COLO829 (cell line): ENCODE results near the gene UBTD2.
"Not testable (repeated sequence)": the region's sequence is repeated elsewhere in the genome, so short reads cannot be mapped to it uniquely, and the experiment has no call there.

Experiments
- DNase-seq: peaks from one replicate; pipeline ENCODE4 v3.0.0; 2012; ENCODE audit warnings: low spot score

The UBTD2 gene

GRCh38 chr5:172293054-172293744 lies 9.6 kb upstream of the UBTD2 start:
- DNase-seq: peak; percentile 50

- DNase-seq: not testable (repeated sequence)
Measured at GRCh38 chr5:172291837-172292236, 8.3 kb upstream of the UBTD2 start.

- no peak for DNase-seq
Measured at GRCh38 chr5:172288465-172288864, 4.9 kb upstream of the UBTD2 start.

DNA sequence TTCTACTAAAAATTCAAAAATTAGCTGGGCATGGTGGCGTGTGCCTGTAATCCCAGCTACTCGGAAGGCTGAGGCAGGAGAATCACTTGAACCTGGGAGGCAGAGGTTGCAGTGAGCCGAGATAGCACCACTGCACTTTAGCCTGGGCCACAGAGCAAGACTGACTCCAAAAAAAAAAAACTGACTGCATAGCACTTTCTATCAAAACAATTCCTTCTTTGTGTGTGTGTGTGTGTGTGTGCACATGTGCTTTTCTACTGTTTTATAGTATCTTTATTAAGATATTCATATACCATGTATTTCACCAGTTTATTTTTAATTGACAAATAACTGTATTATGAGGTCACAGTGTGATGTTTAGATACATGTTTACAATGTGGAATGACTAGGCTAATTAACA lies 3.6 kb upstream of the UBTD2 start:
- not testable (repeated sequence) for DNase-seq

- no peak for DNase-seq
Measured at GRCh38 chr5:172285226-172286143, 1.9 kb upstream of the UBTD2 start.

- no peak for DNase-seq
Measured at GRCh38 chr5:172284611-172284980, 1.0 kb upstream of the UBTD2 start.

DNA sequence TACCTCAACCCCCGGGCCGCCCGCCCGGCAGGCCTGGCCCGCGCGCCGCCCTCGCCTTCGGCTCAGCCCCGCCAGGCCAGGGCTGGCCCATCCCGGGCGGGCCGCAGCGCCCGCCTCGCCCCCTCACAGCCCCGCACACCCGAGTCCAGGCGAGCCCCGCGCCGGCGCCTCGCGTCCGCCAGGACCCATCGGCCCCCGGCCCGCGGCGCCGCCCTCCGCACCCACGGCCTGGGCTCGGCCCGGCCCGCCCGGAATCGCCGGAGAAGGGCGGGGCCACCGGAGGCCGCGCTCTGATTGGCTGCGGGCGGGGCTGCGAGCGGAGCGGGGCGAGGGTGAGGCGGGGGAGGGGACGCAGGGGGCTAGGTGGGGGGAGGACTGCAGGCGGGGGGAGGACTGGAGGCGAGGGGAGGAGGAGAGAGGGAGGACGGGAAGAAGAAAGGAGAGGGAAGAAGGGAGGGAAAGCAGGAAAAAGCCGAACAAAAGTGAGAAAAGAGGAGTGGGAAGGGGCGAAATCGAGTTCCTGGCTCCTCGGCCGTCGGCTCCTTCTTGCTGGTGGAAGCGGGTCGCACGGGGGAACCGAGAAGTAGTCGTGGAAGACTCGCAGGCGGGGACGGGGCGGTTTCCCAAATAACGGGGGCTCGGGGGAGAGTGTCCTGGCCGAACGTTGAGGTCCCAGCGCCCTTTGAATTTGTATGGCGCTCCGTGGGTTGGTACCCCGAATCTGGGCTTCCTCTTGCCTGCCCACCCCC lies 472 bp upstream of the UBTD2 start:
- DNase-seq: peak; percentile 50

GRCh38 chr5:172282272-172283019 lies 1.1 kb downstream of the UBTD2 start:
- no peak for DNase-seq

DNA sequence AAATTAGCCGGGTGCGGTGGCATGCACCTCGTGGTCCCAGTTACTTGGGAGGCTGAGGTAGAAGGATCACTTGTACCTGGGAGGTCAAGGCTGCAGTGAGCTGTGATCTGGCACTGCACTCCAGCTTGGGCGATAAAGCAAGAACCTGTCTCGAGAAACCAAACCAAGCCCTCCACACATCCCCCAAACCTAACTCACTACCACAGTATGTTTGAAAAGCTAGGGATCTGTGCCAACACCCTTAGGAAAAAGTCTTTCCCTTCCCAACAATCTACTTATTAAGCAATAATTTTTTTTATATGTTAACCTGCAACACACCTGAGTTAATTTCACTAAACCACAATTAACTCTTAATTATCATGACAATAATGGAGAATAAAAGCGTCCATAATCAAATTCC lies 2.2 kb downstream of the UBTD2 start:
- DNase-seq: no peak

DNA sequence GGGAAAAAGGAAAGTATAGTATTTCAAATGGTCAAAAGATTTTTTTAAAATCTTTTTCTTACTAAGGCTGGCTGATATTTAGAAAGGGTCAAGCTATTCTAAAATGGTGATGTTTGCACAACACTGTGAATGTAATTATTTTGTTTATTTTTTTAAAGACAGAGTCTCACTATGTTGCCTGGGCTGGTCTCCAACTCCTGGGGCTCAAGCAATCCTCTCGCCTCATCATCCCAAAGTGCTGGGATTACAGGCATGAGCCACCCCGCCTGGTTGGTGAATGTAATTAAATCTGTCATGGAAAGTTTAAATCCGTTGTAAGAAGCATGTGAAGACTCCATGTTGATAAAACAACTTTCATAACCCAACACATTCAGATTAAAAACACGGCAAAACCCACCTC lies 2.6 kb downstream of the UBTD2 start:
- DNase-seq: no peak

DNA sequence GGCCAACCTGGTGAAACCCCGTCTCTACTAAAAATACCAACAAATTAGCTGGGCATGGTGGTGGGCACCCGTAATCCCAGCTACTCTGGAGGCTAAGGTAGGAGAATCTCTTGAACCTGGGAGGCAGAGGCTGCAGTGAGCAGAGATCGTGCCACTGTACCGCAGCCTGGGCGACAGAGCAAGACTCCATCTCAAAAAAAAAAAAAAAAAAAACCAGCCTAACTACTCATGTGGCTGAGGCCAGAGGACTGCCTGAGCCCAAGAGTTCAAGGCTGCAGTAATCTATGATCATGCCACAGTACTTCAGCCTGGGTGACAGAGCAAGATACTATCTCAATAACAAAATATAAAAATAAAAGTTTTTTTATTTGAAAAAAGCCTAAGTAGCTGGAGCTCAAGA lies 3.2 kb downstream of the UBTD2 start:
- DNase-seq: no peak

DNA sequence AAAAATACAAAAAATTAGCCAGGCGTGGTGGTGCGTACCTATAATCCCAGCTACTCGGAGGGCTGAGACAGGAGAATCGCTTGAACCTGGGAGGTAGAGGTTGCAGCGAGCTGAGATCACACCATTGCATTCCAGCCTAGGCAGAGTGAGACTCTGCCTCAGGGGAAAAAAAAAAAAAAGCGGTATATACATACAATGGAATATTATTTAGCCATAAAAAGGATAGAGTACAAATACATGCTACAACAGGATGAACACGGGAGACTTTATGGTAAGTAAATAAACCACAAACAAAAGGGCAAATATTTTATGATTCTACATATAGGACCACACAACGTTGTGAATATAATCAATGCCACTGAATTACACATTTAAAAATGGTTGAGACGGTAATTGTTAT lies 5.2 kb downstream of the UBTD2 start:
- DNase-seq: no peak

- DNase-seq: no peak
Measured at GRCh38 chr5:172276214-172276613, 7.3 kb downstream of the UBTD2 start.

GRCh38 chr5:172274951-172275753 lies 8.4 kb downstream of the UBTD2 start:
- DNase-seq: no peak

DNA sequence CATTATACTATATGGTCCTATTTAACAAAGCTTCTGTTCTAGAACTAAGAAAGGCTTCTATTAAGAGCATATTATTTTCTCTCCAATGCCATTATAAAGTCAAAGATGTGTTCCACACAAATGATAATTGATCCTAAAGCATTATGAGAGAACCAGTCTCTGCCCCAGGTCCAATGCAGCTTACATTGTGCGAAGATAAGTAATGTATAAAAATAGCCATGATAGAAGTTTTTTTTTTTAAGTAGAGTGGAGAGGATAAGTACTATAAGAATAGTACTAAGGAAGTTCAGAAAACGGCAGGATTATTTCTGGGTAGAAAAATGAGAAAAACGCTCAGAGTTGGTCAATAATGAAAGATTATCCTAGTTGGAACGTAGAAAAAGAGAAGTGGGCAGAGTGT lies 15.6 kb downstream of the UBTD2 start:
- DNase-seq: no peak

DNA sequence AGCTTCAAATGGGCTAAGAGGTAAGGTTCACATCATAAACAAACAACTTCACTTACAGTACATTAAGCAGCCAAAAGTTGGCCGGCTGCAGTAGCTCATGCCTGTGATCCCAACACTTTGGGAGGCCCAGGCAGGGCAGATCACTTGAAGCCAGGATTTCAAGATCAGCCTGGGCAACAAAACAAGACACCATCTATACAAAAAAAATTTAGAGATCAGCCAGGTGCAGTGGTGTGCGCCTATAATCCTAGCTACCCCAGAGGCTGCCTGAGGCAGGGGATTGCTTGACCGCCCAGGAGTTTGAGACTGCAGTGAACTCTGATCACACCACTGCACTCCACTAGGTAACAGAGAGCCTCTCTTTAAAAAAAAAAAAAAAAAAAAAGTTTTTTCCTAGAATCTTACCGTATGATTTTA lies 16.9 kb downstream of the UBTD2 start:
- DNase-seq: no peak

GRCh38 chr5:172266071-172266675 lies 17.4 kb downstream of the UBTD2 start:
- no peak for DNase-seq

- no peak for DNase-seq
Measured at GRCh38 chr5:172264815-172265395, 18.7 kb downstream of the UBTD2 start.

DNA sequence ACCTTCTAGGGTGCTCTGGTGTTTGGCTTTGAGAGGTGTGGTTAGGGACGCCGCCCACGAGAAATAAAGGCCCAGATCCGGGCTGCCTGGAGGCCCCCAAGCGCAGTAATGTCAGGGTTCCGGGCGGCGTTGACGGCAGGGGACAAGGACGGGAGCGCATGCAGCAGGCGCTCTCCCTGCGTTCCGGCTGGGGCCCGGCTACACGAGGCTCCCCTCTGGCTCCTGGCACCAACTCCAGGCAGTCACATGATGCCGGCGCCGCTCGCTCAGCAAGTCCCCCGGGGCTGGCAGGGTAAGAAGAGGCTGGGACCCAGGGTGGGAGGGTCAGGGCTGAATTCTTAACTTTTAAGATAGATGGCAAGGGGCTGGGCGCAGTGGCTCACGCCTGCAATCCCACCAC lies 28.1 kb downstream of the UBTD2 start:
- no peak for DNase-seq

DNA sequence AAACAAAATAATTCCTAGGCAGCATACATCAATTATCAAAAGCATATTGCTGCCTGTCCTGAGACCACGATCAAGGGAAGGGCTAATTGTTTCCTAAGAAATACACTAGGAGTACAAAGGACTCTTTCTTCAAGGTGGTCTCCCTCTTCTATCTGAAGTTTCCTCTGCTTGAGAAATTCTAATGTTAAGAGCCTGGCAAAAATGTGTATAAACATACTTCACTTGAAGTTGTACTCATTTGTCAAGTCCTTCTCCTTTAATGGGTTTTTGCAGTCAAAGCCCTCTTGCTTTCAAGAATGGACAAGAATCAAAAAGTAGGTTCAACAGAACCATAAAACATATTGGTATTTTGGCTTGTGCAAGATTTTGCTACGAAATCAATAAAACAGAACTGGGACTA lies 31.1 kb downstream of the UBTD2 start:
- DNase-seq: no peak
